Measurements from ENCODE around the gene PIK3CB.
A peak's percentile ranks its signal among the peaks of the same experiment; 100 is the strongest.
"Not testable (repeated sequence)": the region's sequence is repeated elsewhere in the genome, so short reads cannot be mapped to it uniquely, and the experiment has no call there.

The PIK3CB gene

GRCh38 chr3:138802223-138802622 lies 32.5 kb downstream of the PIK3CB start:
- DNase-seq = not testable (repeated sequence)

GRCh38 chr3:138801792-138802191 lies 32.9 kb downstream of the PIK3CB start:
- no peak for DNase-seq

GRCh38 chr3:138800248-138800647 lies 34.5 kb downstream of the PIK3CB start:
- no peak for DNase-seq

- no peak for DNase-seq
These were observed 34.9 kb downstream of the PIK3CB start for GRCh38 chr3:138799822-138800221.

- no peak for DNase-seq
These were observed 37.2 kb downstream of the PIK3CB start for GRCh38 chr3:138797508-138798038.

- no peak for DNase-seq
These were observed 38.0 kb downstream of the PIK3CB start for GRCh38 chr3:138796761-138797160.

GRCh38 chr3:138786788-138787271 lies 47.9 kb downstream of the PIK3CB start:
- DNase-seq = peak; percentile 78

- DNase-seq = no peak
These were observed 48.8 kb downstream of the PIK3CB start for GRCh38 chr3:138785951-138786350.

GRCh38 chr3:138785362-138785857 lies 49.3 kb downstream of the PIK3CB start:
- DNase-seq = peak; percentile 33

GRCh38 chr3:138782755-138783154 lies 52.0 kb downstream of the PIK3CB start:
- peak; percentile 85 for DNase-seq

GRCh38 chr3:138781012-138781470 lies 53.7 kb downstream of the PIK3CB start:
- DNase-seq = peak; percentile 74

GRCh38 chr3:138778643-138779042 lies 56.1 kb downstream of the PIK3CB start:
- no peak for DNase-seq

GRCh38 chr3:138776961-138777360 lies 57.8 kb downstream of the PIK3CB start:
- DNase-seq = no peak

- DNase-seq = no peak
These were observed 59.5 kb downstream of the PIK3CB start for GRCh38 chr3:138775254-138775595.

GRCh38 chr3:138774529-138775253 lies 60.0 kb downstream of the PIK3CB start:
- peak; percentile 89 for DNase-seq

- no peak for DNase-seq
These were observed 63.1 kb downstream of the PIK3CB start for GRCh38 chr3:138771585-138771984.

- peak; percentile 64 for DNase-seq
These were observed 65.1 kb downstream of the PIK3CB start for GRCh38 chr3:138769616-138770015.

- no peak for DNase-seq
These were observed 65.8 kb downstream of the PIK3CB start for GRCh38 chr3:138768946-138769345.

GRCh38 chr3:138768125-138768524 lies 66.6 kb downstream of the PIK3CB start:
- peak; percentile 33 for DNase-seq

- no peak for DNase-seq
These were observed 67.1 kb downstream of the PIK3CB start for GRCh38 chr3:138767498-138768104.

GRCh38 chr3:138761002-138761401 lies 73.7 kb downstream of the PIK3CB start:
- DNase-seq = no peak

GRCh38 chr3:138748190-138748589 lies 86.5 kb downstream of the PIK3CB start:
- no peak for DNase-seq

GRCh38 chr3:138747225-138747624 lies 87.5 kb downstream of the PIK3CB start:
- no peak for DNase-seq

- DNase-seq = no peak
These were observed 94.7 kb downstream of the PIK3CB start for GRCh38 chr3:138740072-138740471.

Data from hematopoietic multipotent progenitor cell treated with erythropoietin and hydrocortisone succinate and interleukin-3 and kit ligand, for 6 days (in vitro differentiated cells).